Fibroblast of lung (primary cell): ENCODE results near the gene LITAF. TPM values are rescaled to one million over a fixed set of nuclear protein-coding genes. Genes with fewer than 3 reads are reported as not detected.

ENCODE experiments used
- DNase-seq, 2 donors: peaks; one replicate each; pipeline versions ENCODE4 v3.0.0 to v3.0.0-alpha.2; 2010; ENCODE audit warnings: low read depth in 2 of 2
- H2AFZ ChIP-seq: 2 replicates; pipeline ENCODE4 v1.5.1; 2012; ENCODE audit warnings: low read length, control low read depth, inconsistent platforms
- H3K27ac ChIP-seq: 2 replicates; pipeline ENCODE4 v1.5.1; 2011; ENCODE audit warnings: low read length, control low read depth; ENCODE audit not compliant: insufficient read depth
- H3K27me3 ChIP-seq: 2 replicates; pipeline ENCODE4 v1.5.1; 2011; ENCODE audit warnings: mild to moderate bottlenecking, low read length; ENCODE audit not compliant: control insufficient read depth, insufficient read depth
- H3K36me3 ChIP-seq: 2 replicates; pipeline ENCODE4 v1.5.1; 2011; ENCODE audit warnings: low read length; ENCODE audit not compliant: control insufficient read depth, insufficient read depth
- H3K4me1 ChIP-seq: 2 replicates; pipeline ENCODE4 v1.5.1; 2011; ENCODE audit warnings: low read length; ENCODE audit not compliant: control insufficient read depth, insufficient read depth; ENCODE audit errors: extremely low read depth
- H3K4me2 ChIP-seq: 2 replicates; pipeline ENCODE4 v1.5.1; 2011; ENCODE audit warnings: low read length, control low read depth; ENCODE audit not compliant: insufficient read depth; ENCODE audit errors: extremely low read depth
- H3K4me3 ChIP-seq, 4 experiments: fragments of 200-600 bp in 1 of 4; sonication (generic) in 1 of 4; replicated peaks in 1 of 4; 2 replicates each; pipeline ENCODE4 v1.5.1; 2011 to 2016; ENCODE audit warnings: low read length in 4 of 4, low read depth in 3 of 4, mild to moderate bottlenecking in 3 of 4, control low read depth in 2 of 4, inconsistent platforms in 1 of 4, mixed read lengths in 1 of 4; ENCODE audit not compliant: insufficient read depth in 1 of 4; ENCODE audit errors: control extremely low read depth in 1 of 4
- H3K79me2 ChIP-seq: 2 replicates; pipeline ENCODE4 v1.5.1; 2012; ENCODE audit warnings: mild to moderate bottlenecking, low read length, inconsistent platforms; ENCODE audit not compliant: control insufficient read depth, insufficient read depth
- H3K9ac ChIP-seq: 2 replicates; pipeline ENCODE4 v1.5.1; 2011; ENCODE audit warnings: mild to moderate bottlenecking, low read length, control low read depth; ENCODE audit not compliant: insufficient read depth
- H3K9me3 ChIP-seq: 2 replicates; pipeline ENCODE4 v1.5.1; 2012; ENCODE audit warnings: low read depth, low read length; ENCODE audit not compliant: control insufficient read depth, insufficient read depth
- H4K20me1 ChIP-seq: 2 replicates; pipeline ENCODE4 v1.5.1; 2011; ENCODE audit warnings: low read length; ENCODE audit not compliant: control insufficient read depth, insufficient read depth; ENCODE audit errors: extremely low read depth
- CTCF ChIP-seq, 2 donors: IDR thresholded peaks in 1 of 2; conservative IDR thresholded peaks in 1 of 2; 1 replicate in 1 of 2; 2 replicates in 1 of 2; pipeline ENCODE4 v1.5.1; 2011 to 2012; ENCODE audit warnings: low read length in 2 of 2, control low read depth in 1 of 2, inconsistent platforms in 1 of 2, low read depth in 1 of 2, mild to moderate bottlenecking in 1 of 2
- EZH2 ChIP-seq: IDR thresholded peaks from 2 replicates; pipeline ENCODE4 v1.5.1; 2012; ENCODE audit warnings: low read length, control low read depth, mild to moderate bottlenecking; ENCODE audit errors: missing control alignments
- polyA plus RNA-seq, 2 donors: library from polyadenylated mRNA; depleted of rRNA in 1 of 2; stranded (reverse) in 1 of 2; unstranded in 1 of 2; fragments of >200 nt; gene quantifications; 2 replicates each; pipeline ENCODE4 v1.2.1, GENCODE V29; 2011 to 2012; ENCODE audit warnings: missing spikeins in 1 of 2
- total RNA-seq: library from RNA; depleted of rRNA; stranded (reverse); fragments of >200 nt; gene quantifications from 2 replicates; pipeline ENCODE4 v1.2.1, GENCODE V29; 2014

LITAF gene
- total and polyA plus RNA-seq, 2 donors (not counting 1 experiment from before 2014, with no cell fraction given) = 79.6 to 162 TPM

DNA sequence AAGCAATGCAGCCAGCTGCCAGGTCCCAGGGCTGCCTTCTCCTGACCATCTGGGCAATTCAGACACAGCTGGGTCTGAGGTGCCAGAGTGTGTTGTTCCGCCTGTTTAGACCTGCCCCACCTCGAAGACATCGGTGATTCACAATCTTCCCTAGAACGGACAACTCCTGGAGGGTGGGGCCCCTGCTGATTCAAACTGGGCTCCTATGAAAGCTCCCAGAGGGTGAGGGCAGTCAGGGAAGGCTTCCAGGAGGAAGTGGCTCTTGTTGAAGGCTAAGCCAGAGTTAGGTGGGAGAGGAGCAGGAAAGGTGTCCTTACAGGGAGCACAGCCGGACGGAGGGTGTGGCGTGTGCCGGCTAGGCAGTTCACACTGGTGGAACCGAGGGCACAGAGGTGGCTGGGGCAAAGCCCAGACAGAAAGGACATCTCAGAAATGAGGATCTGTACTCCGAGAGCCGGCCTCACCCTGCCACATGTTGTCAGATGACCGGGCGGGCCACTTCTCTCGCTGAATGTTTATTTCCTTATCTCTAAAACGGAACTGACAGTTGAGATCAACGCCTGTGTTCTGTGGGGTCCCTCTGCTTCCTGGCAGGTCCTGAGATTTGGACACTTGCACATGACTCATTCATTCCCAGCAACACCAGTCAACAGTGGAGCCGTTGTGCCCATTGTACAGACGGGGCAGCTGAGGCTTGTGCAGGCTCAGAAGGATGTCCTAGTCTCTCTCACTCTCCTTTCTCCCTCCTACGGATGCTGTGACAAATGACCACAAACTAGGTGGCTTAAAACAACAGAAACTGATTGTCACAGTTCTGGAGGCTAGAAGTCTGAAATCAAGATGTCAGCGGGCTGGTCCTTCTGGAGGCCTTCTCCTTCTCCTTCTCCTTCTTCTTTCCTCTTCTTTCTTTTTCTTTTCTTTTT, 26.9 kb upstream of the LITAF start:
- no peak overlapping the region for H3K4me2 ChIP-seq
- TF ChIP-seq EZH2 (no peak), CTCF (conservative IDR thresholded peaks at IDR 0.05 in 1 of 2, IDR thresholded peaks at IDR 0.05 in 1 of 2; ENCODE audit: low read depth in 1 of 2, low read length in 2 of 2) (no peak)
- H4K20me1 ChIP-seq = no peaks in the 10 kb centered on the region
- H3K27me3 ChIP-seq = no peaks in the 10 kb centered on the region
- peak; percentile 25 to 64 for DNase-seq
- H3K9ac ChIP-seq = no peak overlapping the region
- no peaks in the 10 kb centered on the region for H3K36me3 ChIP-seq
- no peak overlapping the region for H2AFZ ChIP-seq
- H3K4me1 ChIP-seq = no peaks in the 10 kb centered on the region
- no peak overlapping the region for H3K4me3 ChIP-seq
- no peaks in the 10 kb centered on the region for H3K9me3 ChIP-seq
- H3K27ac ChIP-seq = no peak overlapping the region
- no peaks in the 10 kb centered on the region for H3K79me2 ChIP-seq

DNA sequence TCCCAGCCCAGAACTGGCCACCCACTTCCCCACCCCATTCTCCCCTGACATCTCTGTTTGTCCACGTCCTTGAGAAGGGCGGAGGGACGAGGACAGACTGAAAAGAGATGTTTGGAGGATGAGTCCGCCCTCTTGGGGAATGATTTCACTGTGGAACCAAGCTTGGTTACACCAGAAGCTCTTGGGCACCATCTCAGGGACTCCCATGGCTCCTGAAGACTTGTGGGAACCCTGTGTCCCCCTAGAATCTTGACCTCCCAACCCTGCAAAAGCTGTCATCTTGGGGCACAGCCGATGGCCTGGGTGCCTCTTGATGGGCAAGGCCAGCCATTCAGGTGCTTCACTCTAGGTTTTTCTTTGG, 25.9 kb upstream of the LITAF start:
- Histone ChIP-seq H3K4me1 (no peaks in the 10 kb centered on the region), H3K9me3 (no peaks in the 10 kb centered on the region), H3K9ac (no peak overlapping the region), H3K4me2 (no peak overlapping the region), H2AFZ (no peak overlapping the region), H3K4me3 (no peak overlapping the region), H3K27ac (no peak overlapping the region), H3K27me3 (no peaks in the 10 kb centered on the region), H3K36me3 (no peaks in the 10 kb centered on the region), H3K79me2 (no peaks in the 10 kb centered on the region), H4K20me1 (no peaks in the 10 kb centered on the region)
- no peak for DNase-seq
- TF ChIP-seq CTCF (conservative IDR thresholded peaks at IDR 0.05 in 1 of 2, IDR thresholded peaks at IDR 0.05 in 1 of 2; ENCODE audit: low read depth in 1 of 2, low read length in 2 of 2) = no peak
- no peak for TF ChIP-seq EZH2

- no peak overlapping the region for H2AFZ ChIP-seq
- TF ChIP-seq CTCF (conservative IDR thresholded peaks at IDR 0.05 in 1 of 2, IDR thresholded peaks at IDR 0.05 in 1 of 2; ENCODE audit: low read depth in 1 of 2, low read length in 2 of 2) (no peak), EZH2 (no peak)
- H3K9ac ChIP-seq = no peak overlapping the region
- H3K9me3 ChIP-seq = no peaks in the 10 kb centered on the region
- H3K27ac ChIP-seq = no peak overlapping the region
- no peaks in the 10 kb centered on the region for H3K36me3 ChIP-seq
- no peak overlapping the region for H3K4me3 ChIP-seq
- peak in 1 of 2 donors; percentile 37 for DNase-seq
- no peaks in the 10 kb centered on the region for H4K20me1 ChIP-seq
- H3K4me2 ChIP-seq = no peak overlapping the region
- H3K79me2 ChIP-seq = no peaks in the 10 kb centered on the region
- H3K4me1 ChIP-seq = no peaks in the 10 kb centered on the region
- no peaks in the 10 kb centered on the region for H3K27me3 ChIP-seq
Measured at GRCh38 chr16:11611871-11612664, 25.3 kb upstream of the LITAF start.
